Testis (tissue), 3 donors: ENCODE data around the gene GEMIN7. TPM values are rescaled to one million over a fixed set of nuclear protein-coding genes. Genes with fewer than 3 reads are reported as not detected.
A peak's percentile ranks its signal among the peaks of the same experiment; 100 is the strongest.

ENCODE experiments used
- DNase-seq: peaks from one replicate; pipeline ENCODE4 v3.0.0-alpha.2; 2019
- H3K27ac ChIP-seq, 2 donors: fragments of 200-600 bp; sonication (generic); one replicate each; pipeline ENCODE4 v1.5.1; 2019
- H3K27me3 ChIP-seq: fragments of 200-600 bp; sonication (generic); one replicate; pipeline ENCODE4 v1.5.1; 2019
- H3K36me3 ChIP-seq: fragments of 200-600 bp; sonication (generic); one replicate; pipeline ENCODE4 v1.5.1; 2017; ENCODE audit warnings: low read depth; ENCODE audit errors: missing control alignments
- H3K4me1 ChIP-seq: fragments of 200-600 bp; sonication (generic); one replicate; pipeline ENCODE4 v1.5.1; 2019
- H3K4me3 ChIP-seq, 2 donors: fragments of 200-600 bp; sonication (generic); one replicate each; pipeline ENCODE4 v1.5.1; 2017 to 2019
- H3K9me3 ChIP-seq: fragments of 200-600 bp; sonication (generic); one replicate; pipeline ENCODE4 v1.5.1; 2017
- CTCF ChIP-seq, 3 experiments: fragments of 450-650 bp in 2 of 3; fragments of 200-600 bp in 1 of 3; sonication (generic) in 1 of 3; IDR thresholded peaks; one replicate each; pipeline ENCODE4 v1.5.1; 2016 to 2019; ENCODE audit warnings: antibody characterized with exemption in 3 of 3, mild to moderate bottlenecking in 2 of 3, moderate library complexity in 1 of 3
- POLR2A ChIP-seq: fragments of 450-650 bp; IDR thresholded peaks from one replicate; pipeline ENCODE4 v1.6.1; 2017; ENCODE audit warnings: antibody characterized with exemption, mild to moderate bottlenecking, moderate library complexity
- WGBS, 2 donors: methylation state at CpG; one replicate each; pipeline ENCODE4 v1.1.5; 2018; 5-methylcytosine and 5-hydroxymethylcytosine counted together
- intact Hi-C: fragments of 100-400 bp; cut with DNase I; formaldehyde crosslinking; loops from one replicate; pipeline ENCODE4 v1.15.1; 2023; ENCODE audit warnings: low total_unique reads
- polyA plus RNA-seq: library from polyadenylated mRNA; stranded (reverse); fragments of 350-450 nt; fragmentation: Illumina TruSeq; extraction: RNeasy Lipid Tissue Mini Kit (QIAGEN cat#74804); gene quantifications from one replicate; pipeline ENCODE4 v1.2.3, GENCODE V29; 2014; ENCODE audit warnings: low read depth, low replicate concordance; ENCODE audit not compliant: insufficient read depth
- total RNA-seq, 2 donors: library from RNA; depleted of rRNA; stranded (reverse); fragments of >200 nt; gene quantifications; one replicate each; pipeline ENCODE4 v1.2.3, GENCODE V29; 2016

Gene GEMIN7
- total and polyA plus RNA-seq, 3 donors from 2014 or later: 7.6 to 13.5 (median 9.7) TPM

- DNase-seq: no peak
- H3K36me3 ChIP-seq: no peaks in the 10 kb centered on the region
- H3K27me3 ChIP-seq: no peaks in the 10 kb centered on the region
- no peak for TF ChIP-seq POLR2A
- H3K27ac ChIP-seq: no peak overlapping the region
- intact Hi-C loops: no loop called here
- H3K4me1 ChIP-seq: no peaks in the 10 kb centered on the region
- H3K9me3 ChIP-seq: no peaks in the 10 kb centered on the region
- WGBS, 2 donors: 88 to 90% methylated on average over 5 to 10 of the region's 10 CpGs
- no peak overlapping the region for H3K4me3 ChIP-seq
Observed at GRCh38 chr19:45068041-45068440, 11.0 kb upstream of the GEMIN7 start.

GRCh38 chr19:45069056-45069455 is 10.0 kb upstream of the GEMIN7 start:
- 82% methylated on average over 13 of the region's 13 CpGs for WGBS, 2 donors
- TF ChIP-seq POLR2A (no peak), CTCF (IDR thresholded peaks at IDR 0.05) (no peak)
- no peaks in the 10 kb centered on the region for H3K27me3 ChIP-seq
- intact Hi-C loops: no loop called here
- peak; percentile 39 for DNase-seq
- no peaks in the 10 kb centered on the region for H3K9me3 ChIP-seq
- no peak overlapping the region for H3K4me3 ChIP-seq
- H3K4me1 ChIP-seq: no peaks in the 10 kb centered on the region
- H3K27ac ChIP-seq: no peak overlapping the region
- H3K36me3 ChIP-seq: no peaks in the 10 kb centered on the region

- no peak for DNase-seq
- Histone ChIP-seq H3K9me3 (no peaks in the 10 kb centered on the region), H3K4me1 (peaks cover 1% of the 10 kb centered on the region), H3K4me3 (no peak overlapping the region), H3K36me3 (no peaks in the 10 kb centered on the region), H3K27me3 (no peaks in the 10 kb centered on the region), H3K27ac (no peak overlapping the region)
- intact Hi-C loops: no loop called here
- 82 to 88% methylated on average over 4 to 6 of the region's 6 CpGs for WGBS, 2 donors
- TF ChIP-seq CTCF (IDR thresholded peaks at IDR 0.05) (no peak), POLR2A (no peak)
Observed at GRCh38 chr19:45070214-45070613, 8.8 kb upstream of the GEMIN7 start.

- intact Hi-C loops: no loop called here
- Histone ChIP-seq H3K27me3 (no peaks in the 10 kb centered on the region), H3K4me3 (no peak overlapping the region), H3K36me3 (no peaks in the 10 kb centered on the region), H3K4me1 (peaks cover 3% of the 10 kb centered on the region), H3K9me3 (no peaks in the 10 kb centered on the region), H3K27ac (no peak overlapping the region)
- TF ChIP-seq CTCF (IDR thresholded peaks at IDR 0.05): no peak
- no peak for TF ChIP-seq POLR2A
- no peak for DNase-seq
- 84 to 88% methylated on average over 11 to 19 of the region's 19 CpGs for WGBS, 2 donors
Observed at GRCh38 chr19:45070861-45071544, 8.1 kb upstream of the GEMIN7 start.

- intact Hi-C loops: no loop called here
- H3K9me3 ChIP-seq: no peaks in the 10 kb centered on the region
- no peak for DNase-seq
- no peaks in the 10 kb centered on the region for H3K27me3 ChIP-seq
- TF ChIP-seq CTCF (IDR thresholded peaks at IDR 0.05) (no peak), POLR2A (no peak)
- no peaks in the 10 kb centered on the region for H3K36me3 ChIP-seq
- H3K4me3 ChIP-seq: no peak overlapping the region
- H3K4me1 ChIP-seq: peaks cover 5% of the 10 kb centered on the region
- H3K27ac ChIP-seq: no peak overlapping the region
- 92 to 96% methylated on average over 23 to 25 of the region's 25 CpGs for WGBS, 2 donors
Observed at GRCh38 chr19:45071545-45071938, 7.5 kb upstream of the GEMIN7 start.
